OCI-LY7 (cell line): ENCODE data around the gene ANO3.

Experiments
- EZH2phosphoT487 ChIP-seq: fragments of 200-600 bp; sonication (generic); IDR thresholded peaks from 2 replicates; pipeline ENCODE4 v1.6.1; 2018; ENCODE audit warnings: low read depth, borderline replicate concordance, mild to moderate bottlenecking, mixed run types, antibody characterized with exemption, low read length, moderate library complexity, mixed read lengths
- TF ChIP-seq, protein P1 (sequence below): fragments of 200-600 bp; sonication (generic); conservative IDR thresholded peaks from 2 replicates; pipeline ENCODE4 v1.5.1; 2014; ENCODE audit warnings: mild to moderate bottlenecking, antibody characterized with exemption, low read length, moderate library complexity, mixed read lengths

DNA sequence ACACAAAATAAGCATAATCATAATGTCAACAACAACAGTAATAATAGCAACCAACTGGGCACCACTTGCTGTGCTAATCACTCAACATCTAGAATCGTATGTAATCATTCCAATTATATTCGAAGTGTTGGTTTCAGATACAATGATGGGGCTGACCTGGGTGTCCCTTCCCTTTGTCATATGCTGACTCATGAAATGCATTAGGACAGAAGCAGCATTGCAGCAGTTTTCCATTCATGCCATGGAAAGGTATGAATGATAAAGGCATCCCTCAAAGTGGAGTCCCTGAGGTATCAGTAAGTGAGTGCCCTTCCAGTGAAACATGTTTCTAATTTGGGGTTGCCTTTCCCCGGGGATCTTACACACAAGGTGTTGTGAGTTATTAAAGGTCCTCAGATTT, 46.3 kb upstream of the ANO3 start:
- TF ChIP-seq EZH2phosphoT487 = no peak
- TF ChIP-seq, protein P1, sequence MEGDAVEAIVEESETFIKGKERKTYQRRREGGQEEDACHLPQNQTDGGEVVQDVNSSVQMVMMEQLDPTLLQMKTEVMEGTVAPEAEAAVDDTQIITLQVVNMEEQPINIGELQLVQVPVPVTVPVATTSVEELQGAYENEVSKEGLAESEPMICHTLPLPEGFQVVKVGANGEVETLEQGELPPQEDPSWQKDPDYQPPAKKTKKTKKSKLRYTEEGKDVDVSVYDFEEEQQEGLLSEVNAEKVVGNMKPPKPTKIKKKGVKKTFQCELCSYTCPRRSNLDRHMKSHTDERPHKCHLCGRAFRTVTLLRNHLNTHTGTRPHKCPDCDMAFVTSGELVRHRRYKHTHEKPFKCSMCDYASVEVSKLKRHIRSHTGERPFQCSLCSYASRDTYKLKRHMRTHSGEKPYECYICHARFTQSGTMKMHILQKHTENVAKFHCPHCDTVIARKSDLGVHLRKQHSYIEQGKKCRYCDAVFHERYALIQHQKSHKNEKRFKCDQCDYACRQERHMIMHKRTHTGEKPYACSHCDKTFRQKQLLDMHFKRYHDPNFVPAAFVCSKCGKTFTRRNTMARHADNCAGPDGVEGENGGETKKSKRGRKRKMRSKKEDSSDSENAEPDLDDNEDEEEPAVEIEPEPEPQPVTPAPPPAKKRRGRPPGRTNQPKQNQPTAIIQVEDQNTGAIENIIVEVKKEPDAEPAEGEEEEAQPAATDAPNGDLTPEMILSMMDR = no peak
